ENCODE measurements around the gene LARP1.

Gene LARP1

GRCh38 chr5:154857530-154858296, 102.5 kb downstream of the LARP1 start:
- DNase-seq (ENCODE audit: low read depth in 2 of 2), result peak; percentile 94

GRCh38 chr5:154858297-154858971, 103.3 kb downstream of the LARP1 start, which contains the start of gene CNOT8:
TSS of gene CNOT8 (plus strand) at chr5:154858627. CDS start at chr5:154863279, 4,652 bp downstream.
- peak; percentile 95 to 96 for DNase-seq (ENCODE audit: low read depth in 2 of 2)

GRCh38 chr5:154858972-154859871, 104.0 kb downstream of the LARP1 start:
- no peak for DNase-seq (ENCODE audit: low read depth in 2 of 2)

GRCh38 chr5:154860123-154860522, 104.9 kb downstream of the LARP1 start:
- peak in 1 of 2 experiments; percentile 23 for DNase-seq (ENCODE audit: low read depth in 2 of 2)

GRCh38 chr5:154860765-154861164, 105.6 kb downstream of the LARP1 start:
- DNase-seq (ENCODE audit: low read depth in 2 of 2), result no peak

DNA sequence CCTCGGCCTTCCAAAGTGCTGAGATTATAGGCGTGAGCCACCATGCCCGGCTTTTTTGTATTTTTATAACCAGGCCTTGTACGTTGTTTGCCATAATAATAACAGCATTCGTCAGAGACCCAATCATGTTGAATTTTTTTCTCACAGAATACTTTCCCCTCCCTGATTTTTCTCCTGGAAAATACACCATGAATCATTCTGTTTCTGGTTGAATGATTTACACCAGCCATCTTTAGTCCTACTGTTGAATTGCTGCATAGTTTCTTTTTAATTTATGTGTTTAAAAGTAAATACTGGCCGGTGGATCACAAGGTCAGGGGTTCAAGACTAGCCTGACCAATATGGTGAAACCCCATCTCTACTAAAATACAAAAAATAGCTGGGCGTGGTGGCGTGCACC, 106.8 kb downstream of the LARP1 start:
- no peak for DNase-seq (ENCODE audit: low read depth in 2 of 2)

GRCh38 chr5:154862766-154863165, 107.6 kb downstream of the LARP1 start:
- DNase-seq (ENCODE audit: low read depth in 2 of 2), result no peak

DNA sequence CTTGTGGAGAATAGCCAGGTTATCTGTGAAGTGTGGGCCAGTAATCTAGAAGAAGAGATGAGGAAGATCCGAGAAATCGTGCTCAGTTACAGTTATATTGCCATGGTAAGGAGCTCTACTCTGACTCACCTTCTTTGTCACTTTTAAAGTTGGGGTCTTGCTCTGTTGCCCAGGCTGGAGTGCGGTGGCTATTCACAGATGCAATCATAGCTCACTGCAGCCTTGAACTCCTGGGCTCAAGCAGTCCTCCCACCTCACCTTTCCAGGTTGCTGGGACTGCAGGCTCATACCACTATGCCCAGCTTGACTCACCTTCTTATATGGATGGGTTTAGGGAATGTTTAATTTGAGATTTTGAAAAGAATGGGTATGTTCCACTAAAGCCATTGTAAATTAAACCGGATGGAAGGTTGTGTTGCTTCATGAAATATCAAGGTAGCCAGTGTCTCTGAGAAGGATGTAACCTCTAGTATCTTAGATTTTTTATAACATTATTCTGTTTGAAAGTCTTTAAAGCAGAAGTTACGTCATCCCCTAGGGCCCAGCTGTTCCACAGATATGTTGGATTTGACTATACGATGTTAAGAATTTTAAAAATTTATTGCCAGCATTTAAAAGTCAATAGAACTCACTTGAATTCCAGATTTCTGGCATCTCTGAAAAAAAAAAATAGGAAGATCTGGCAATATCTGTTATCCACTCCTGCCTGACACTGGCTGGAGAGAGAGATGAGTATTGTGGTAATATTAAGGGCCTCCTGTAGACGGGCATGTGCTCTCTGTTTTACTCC, 108.3 kb downstream of the LARP1 start:
- no peak for DNase-seq (ENCODE audit: low read depth in 2 of 2)

DNA sequence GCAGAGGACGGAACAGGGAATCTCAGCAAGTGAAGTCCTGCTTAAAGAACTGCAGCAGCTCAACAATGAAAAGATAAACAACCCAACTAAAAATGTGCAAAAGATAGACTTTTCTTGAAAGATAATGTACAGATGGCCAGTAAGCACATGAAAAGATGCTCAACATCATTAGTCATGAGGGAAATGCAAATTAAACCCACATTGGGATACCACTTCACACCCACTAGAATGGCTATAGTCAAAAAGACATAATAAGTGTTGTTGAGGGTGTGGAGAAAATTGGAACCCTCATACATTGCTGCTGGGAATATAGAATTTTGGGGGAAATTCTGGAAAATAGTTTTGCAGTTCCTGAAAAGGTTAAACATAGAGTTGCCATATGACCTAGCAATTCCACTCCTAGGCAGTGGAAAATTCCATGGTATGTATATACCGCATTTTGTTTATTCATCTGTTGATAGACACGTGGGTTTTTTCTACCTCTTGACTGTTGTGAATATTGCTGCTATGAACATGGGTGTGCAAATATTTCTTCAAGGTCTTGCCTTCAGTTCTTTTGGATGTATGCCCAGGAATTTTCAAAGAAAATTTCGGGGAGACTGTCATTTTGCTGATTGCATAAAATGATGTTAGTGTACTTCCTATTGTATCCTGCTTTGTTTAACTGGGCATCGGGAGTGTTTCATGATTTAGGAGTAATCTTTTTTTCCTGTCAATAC, 110.4 kb downstream of the LARP1 start:
- DNase-seq (ENCODE audit: low read depth in 2 of 2), result no peak

- DNase-seq (ENCODE audit: low read depth in 2 of 2), result no peak
Measured at GRCh38 chr5:154866841-154867240, 111.7 kb downstream of the LARP1 start.

All from fibroblast of skin of left biceps (primary cell).